HepG2 (cell line): Measurements from ENCODE around the gene PRR19. TPM values are rescaled to one million over a fixed set of nuclear protein-coding genes. Genes with fewer than 3 reads are reported as not detected.
A peak's percentile ranks its signal among the peaks of the same experiment; 100 is the strongest.

Experiments
- ATAC-seq: fragments of 200-7000 bp; cut with Tn5 transposase; 3 replicates; pipeline ENCODE4 v1.9.1; 2020; ENCODE audit warnings: mild to moderate bottlenecking, moderate library complexity
- BruUV-seq: library from RNA; stranded (reverse); fragments of 400-500 nt; replicated peaks from 2 replicates; lab custom pipeline; 2021; lab: Mats Ljungman, UMichigan
- CTCF ChIA-PET: fragments of 300-600 bp; formaldehyde crosslinking; extraction: SDS; loops from one replicate; lab custom pipeline; 2021; ENCODE audit warnings: low total read pairs, inconsistent platforms, low intra/inter-chr PET ratio; lab: Yijun Ruan, JAX
- POLR2A ChIA-PET: fragments of 350-600 bp; sonication (Branson Sonifier 250); formaldehyde crosslinking; loops from one replicate; lab custom pipeline; 2020; ENCODE audit warnings: antibody characterized with exemption, inconsistent platforms; lab: Yijun Ruan, JAX
- DNase-seq: peaks from one replicate; pipeline ENCODE4 v3.0.0-alpha.2; 2015; ENCODE audit warnings: low spot score
- FAIRE-seq: peaks from 3 replicates; lab custom pipeline; 2011; peaks lifted over from hg19 to GRCh38; lab: Jason Lieb, UNC
- H2AFZ ChIP-seq: one replicate; pipeline ENCODE4 v1.6.1; 2011; ENCODE audit warnings: low read length, inconsistent platforms
- H3K27ac ChIP-seq: fragments of 300-600 bp; 3 replicates; pipeline ENCODE4 v1.8.0; 2011; ENCODE audit warnings: mixed run types, mild to moderate bottlenecking, mixed read lengths, low read length, inconsistent platforms; ENCODE audit not compliant: insufficient read depth; ENCODE audit errors: extremely low read length
- H3K27me3 ChIP-seq, 2 experiments: fragments of 200-600 bp in 1 of 2; 2 replicates in 1 of 2; 3 replicates in 1 of 2; pipeline versions ENCODE4 v1.6.0 to v1.8.0; 2011; ENCODE audit warnings: low read length in 2 of 2, mild to moderate bottlenecking in 2 of 2, moderate library complexity in 2 of 2, inconsistent platforms in 1 of 2; ENCODE audit not compliant: insufficient read depth in 2 of 2, control insufficient read depth in 1 of 2
- H3K36me3 ChIP-seq, 2 experiments: fragments of 200-600 bp in 1 of 2; replicated peaks in 1 of 2; 2 replicates in 1 of 2; 3 replicates in 1 of 2; pipeline versions ENCODE4 v1.5.1 to v1.8.0; 2011; ENCODE audit warnings: low read length in 2 of 2, inconsistent platforms in 1 of 2; ENCODE audit not compliant: insufficient read depth in 2 of 2, control insufficient read depth in 1 of 2
- H3K4me1 ChIP-seq: 2 replicates; pipeline ENCODE4 v1.5.1; 2012; ENCODE audit warnings: low read length, inconsistent platforms; ENCODE audit not compliant: insufficient read depth
- H3K4me2 ChIP-seq: 2 replicates; pipeline ENCODE4 v1.6.0; 2011; ENCODE audit warnings: low read depth, low read length, inconsistent platforms
- H3K4me3 ChIP-seq, 3 experiments: fragments of 200-600 bp in 1 of 3; sonication (generic), shearing (Covaris generic) in 1 of 3; replicated peaks in 1 of 3; 2 replicates each; pipeline ENCODE4 v1.5.1; 2011 to 2016; ENCODE audit warnings: low read length in 3 of 3, inconsistent platforms in 2 of 3, low read depth in 2 of 3, mild to moderate bottlenecking in 2 of 3, control low read depth in 1 of 3, mixed read lengths in 1 of 3; ENCODE audit not compliant: insufficient read depth in 1 of 3
- H3K79me2 ChIP-seq: one replicate; pipeline ENCODE4 v1.6.1; 2011; ENCODE audit warnings: low read length, inconsistent platforms; ENCODE audit not compliant: insufficient read depth
- H3K9ac ChIP-seq: 2 replicates; pipeline ENCODE4 v1.6.0; 2011; ENCODE audit warnings: mild to moderate bottlenecking, low read depth, low read length, inconsistent platforms; ENCODE audit not compliant: insufficient read depth
- H3K9me3 ChIP-seq: 2 replicates; pipeline ENCODE4 v1.5.1; 2012; ENCODE audit warnings: mild to moderate bottlenecking, low read length
- H4K20me1 ChIP-seq: 2 replicates; pipeline ENCODE4 v1.6.0; 2011; ENCODE audit warnings: inconsistent platforms, mild to moderate bottlenecking, low read length, moderate library complexity; ENCODE audit not compliant: insufficient read depth
- ARNT2 ChIP-seq: sonication (generic); formaldehyde crosslinking; IDR thresholded peaks from 2 replicates; pipeline ENCODE4 v1.8.0; 2022; ENCODE audit warnings: mild to moderate bottlenecking, low read depth, missing genetic modification reagents, moderate library complexity
- BHLHE40 ChIP-seq: IDR thresholded peaks from 2 replicates; pipeline ENCODE4 v1.6.1; 2011; ENCODE audit warnings: low read length, improper control_type of control experiment
- HOXA7 ChIP-seq: sonication (generic); formaldehyde crosslinking; IDR thresholded peaks from 2 replicates; pipeline ENCODE4 v1.8.1; 2022; ENCODE audit warnings: mild to moderate bottlenecking, missing genetic modification reagents, moderate library complexity
- KDM6A ChIP-seq: IDR thresholded peaks from 2 replicates; pipeline ENCODE4 v1.6.1; 2016; ENCODE audit warnings: low read depth
- MEIS1 ChIP-seq: sonication (generic); formaldehyde crosslinking; IDR thresholded peaks from 2 replicates; pipeline ENCODE4 v1.9.0; 2021; ENCODE audit warnings: mild to moderate bottlenecking, missing genetic modification reagents, moderate library complexity, borderline replicate concordance
- SOX13 ChIP-seq, 3 experiments: fragments of 450-650 bp in 1 of 3; sonication (generic) in 1 of 3; formaldehyde crosslinking in 1 of 3; IDR thresholded peaks in 2 of 3; conservative IDR thresholded peaks in 1 of 3; 2 replicates each; pipeline versions ENCODE4 v1.5.0 to v1.6.1; 2016 to 2020; ENCODE audit warnings: antibody characterized with exemption in 1 of 3, mild to moderate bottlenecking in 1 of 3, missing compliant biosample characterization in 1 of 3, missing genetic modification reagents in 1 of 3, moderate library complexity in 1 of 3
- TFAP4 ChIP-seq: sonication (generic); IDR thresholded peaks from 2 replicates; pipeline ENCODE4 v1.6.1; 2016; ENCODE audit warnings: low read depth, borderline replicate concordance
- THAP7 ChIP-seq: sonication (generic); formaldehyde crosslinking; IDR thresholded peaks from 2 replicates; pipeline ENCODE4 v1.8.1; 2023; ENCODE audit warnings: mild to moderate bottlenecking, missing genetic modification reagents
- WIZ ChIP-seq: sonication (generic); formaldehyde crosslinking; IDR thresholded peaks from 2 replicates; pipeline ENCODE4 v1.5.1; 2020; ENCODE audit warnings: mild to moderate bottlenecking, missing genetic modification reagents
- ZNF143 ChIP-seq: sonication (generic); formaldehyde crosslinking; IDR thresholded peaks from 2 replicates; pipeline ENCODE4 v1.4.0; 2020; ENCODE audit warnings: missing genetic modification reagents
- ZNF512B ChIP-seq: sonication (generic); formaldehyde crosslinking; IDR thresholded peaks from 2 replicates; pipeline ENCODE4 v1.5.1; 2020; ENCODE audit warnings: missing genetic modification reagents, mild to moderate bottlenecking, borderline replicate concordance
- ZNF790 ChIP-seq: sonication (generic); formaldehyde crosslinking; IDR thresholded peaks from 2 replicates; pipeline ENCODE4 v1.8.0; 2022; ENCODE audit warnings: missing genetic modification reagents, mild to moderate bottlenecking, borderline replicate concordance
- WGBS: methylation state at CpG from one replicate; pipeline ENCODE4 v1.1.6; 2017; ENCODE audit warnings: low lambda C conversion rate; 5-methylcytosine and 5-hydroxymethylcytosine counted together
- in situ Hi-C: cut with HindIII; loops from 2 replicates; pipeline ENCODE4 v1.10.0; 2017; ENCODE audit warnings: low pct_unique_long_range_greater_than_20kb; ENCODE audit not compliant: extremely low pct_ligation_motif_present
- intact Hi-C: fragments of 100-400 bp; cut with micrococcal nuclease; formaldehyde crosslinking; loops from one replicate; pipeline ENCODE4 v1.10.0; 2022; ENCODE audit not compliant: unreplicated experiment
- polyA plus RNA-seq, 8 experiments: library from polyadenylated mRNA; depleted of rRNA in 3 of 8; stranded (reverse) in 7 of 8; unstranded in 1 of 8; fragments of >200 nt; fragmentation: Illumina TruSeq in 4 of 8; extraction: Trizol in 4 of 8; gene quantifications; 2 replicates each; pipeline versions ENCODE4 v1.2.1 to v1.2.3, GENCODE V29; 2011 to 2016; ENCODE audit warnings: low read depth in 4 of 8, missing spikeins in 1 of 8, mixed read lengths in 1 of 8; ENCODE audit not compliant: insufficient read depth in 1 of 8
- total RNA-seq, 5 experiments: library from RNA; depleted of rRNA; stranded (reverse); fragments of >200 nt; fragmentation: Illumina TruSeq; extraction: Trizol; gene quantifications; 2 replicates each; pipeline ENCODE4 v1.2.3, GENCODE V29; 2016; ENCODE audit warnings: low read depth in 1 of 5

Gene PRR19
- total and polyA plus RNA-seq, 2 of the 13 experiments (the other 11 are each of a cell fraction or from before 2014, with no cell fraction given): 0.21 to 0.33 TPM

GRCh38 chr19:42294471-42295137, 7.3 kb upstream of the PRR19 start (continued):
- TF ChIP-seq WIZ (CRISPR knock-in tag) (no peak), SOX13 (IDR thresholded peaks at IDR 0.05) (no peak), SOX13 (CRISPR knock-in tag; conservative IDR thresholded peaks at IDR 0.05 in 1 of 2, IDR thresholded peaks at IDR 0.05 in 1 of 2) (no peak), ARNT2 (CRISPR knock-in tag) (no peak), ZNF512B (CRISPR knock-in tag) (no peak), ZNF790 (CRISPR knock-in tag) (no peak), TFAP4 (no peak), BHLHE40 (no peak)

- 96% methylated on average over 4 of the region's 5 CpGs for WGBS
- Histone ChIP-seq H3K9me3 (no peaks in the 10 kb centered on the region), H3K36me3 (peaks cover 16 to 47% of the 10 kb centered on the region in 2 experiments; a peak in 3 of 5 replicates), H2AFZ (no peak overlapping the region), H3K27me3 (no peaks in the 10 kb centered on the region), H3K4me2 (no peak overlapping the region), H3K4me3 (no peak overlapping the region), H3K27ac (no peak overlapping the region), H3K4me1 (no peaks in the 10 kb centered on the region), H3K9ac (no peak overlapping the region), H4K20me1 (no peaks in the 10 kb centered on the region), H3K79me2 (no peaks in the 10 kb centered on the region)
- ChIA-PET CTCF (interaction anchor here (1.4 kb wide), 1 partner anchor 49 kb away, joined by 7 read pairs; no protein-coding TSS in a partner anchor), POLR2A (interaction anchor here (0.9 to 1.4 kb wide), 2 partner anchors 42 to 52 kb away, joined by 3 to 4 read pairs; no protein-coding TSS in a partner anchor)
- in situ Hi-C loops: no loop called here
- TF ChIP-seq MEIS1 (CRISPR knock-in tag) (no peak), HOXA7 (CRISPR knock-in tag) (no peak), THAP7 (CRISPR knock-in tag) (no peak), ZNF143 (CRISPR knock-in tag) (no peak), WIZ (CRISPR knock-in tag) (no peak), KDM6A (no peak)
- BruUV-seq: TSS peak; percentile 33
- ATAC-seq: no peak
- no peak for DNase-seq
- intact Hi-C loops: no loop called here
- FAIRE-seq: no peak
These were observed 6.6 kb upstream of the PRR19 start for GRCh38 chr19:42295342-42295741.
